ENCODE results near the gene RIMBP2.

Gene RIMBP2

GRCh38 chr12:130568501-130568900 lies 147.6 kb downstream of the RIMBP2 start:
- H3K27ac ChIP-seq = no peak overlapping the region
- TF ChIP-seq ZFX (IDR thresholded peaks at IDR 0.05; ENCODE audit: borderline replicate concordance) = no peak
- TF ChIP-seq, protein P1, sequence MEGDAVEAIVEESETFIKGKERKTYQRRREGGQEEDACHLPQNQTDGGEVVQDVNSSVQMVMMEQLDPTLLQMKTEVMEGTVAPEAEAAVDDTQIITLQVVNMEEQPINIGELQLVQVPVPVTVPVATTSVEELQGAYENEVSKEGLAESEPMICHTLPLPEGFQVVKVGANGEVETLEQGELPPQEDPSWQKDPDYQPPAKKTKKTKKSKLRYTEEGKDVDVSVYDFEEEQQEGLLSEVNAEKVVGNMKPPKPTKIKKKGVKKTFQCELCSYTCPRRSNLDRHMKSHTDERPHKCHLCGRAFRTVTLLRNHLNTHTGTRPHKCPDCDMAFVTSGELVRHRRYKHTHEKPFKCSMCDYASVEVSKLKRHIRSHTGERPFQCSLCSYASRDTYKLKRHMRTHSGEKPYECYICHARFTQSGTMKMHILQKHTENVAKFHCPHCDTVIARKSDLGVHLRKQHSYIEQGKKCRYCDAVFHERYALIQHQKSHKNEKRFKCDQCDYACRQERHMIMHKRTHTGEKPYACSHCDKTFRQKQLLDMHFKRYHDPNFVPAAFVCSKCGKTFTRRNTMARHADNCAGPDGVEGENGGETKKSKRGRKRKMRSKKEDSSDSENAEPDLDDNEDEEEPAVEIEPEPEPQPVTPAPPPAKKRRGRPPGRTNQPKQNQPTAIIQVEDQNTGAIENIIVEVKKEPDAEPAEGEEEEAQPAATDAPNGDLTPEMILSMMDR (IDR thresholded peaks at IDR 0.05) = no peak

GRCh38 chr12:130568041-130568440 lies 148.1 kb downstream of the RIMBP2 start:
- H3K27ac ChIP-seq = no peak overlapping the region
- TF ChIP-seq ZFX (IDR thresholded peaks at IDR 0.05; ENCODE audit: borderline replicate concordance) = no peak
- TF ChIP-seq, protein P1 (IDR thresholded peaks at IDR 0.05) = no peak

DNA sequence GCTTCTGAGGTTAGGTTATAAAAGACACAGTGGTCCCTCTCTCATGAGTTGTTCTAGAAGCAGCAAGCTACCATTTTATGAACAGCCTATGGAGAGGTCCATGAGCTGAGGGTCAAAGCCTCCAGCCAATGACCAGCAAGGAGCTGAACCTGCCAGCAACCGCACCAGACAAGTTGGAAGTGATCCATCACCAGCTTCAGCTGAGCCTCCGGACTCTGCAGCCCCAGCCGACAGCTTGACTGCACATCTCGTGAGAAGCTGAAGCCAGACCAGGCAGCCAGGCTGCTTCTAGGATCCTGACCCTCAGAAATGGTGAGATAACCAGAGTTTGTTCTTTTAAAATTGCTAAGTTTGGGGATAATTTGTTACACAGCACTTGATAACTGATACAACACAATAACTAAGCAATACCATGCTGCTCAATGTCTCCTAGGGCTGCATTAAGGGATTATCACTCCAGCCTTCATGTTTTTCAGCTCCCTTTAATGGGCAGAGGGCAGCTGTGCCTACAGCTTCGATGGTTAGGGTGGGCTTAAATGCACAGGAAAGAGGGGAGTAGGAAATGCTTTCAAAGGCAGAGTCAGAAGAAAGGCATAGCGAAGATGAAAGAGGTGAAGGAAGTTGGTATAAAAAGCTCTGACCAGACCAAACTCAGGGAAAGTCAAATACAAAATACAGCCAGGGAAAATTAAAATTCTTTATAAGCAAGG lies 149.5 kb downstream of the RIMBP2 start:
- TF ChIP-seq, protein P1 (IDR thresholded peaks at IDR 0.05) = no peak
- TF ChIP-seq ZFX (IDR thresholded peaks at IDR 0.05; ENCODE audit: borderline replicate concordance) = no peak
- no peak overlapping the region for H3K27ac ChIP-seq

DNA sequence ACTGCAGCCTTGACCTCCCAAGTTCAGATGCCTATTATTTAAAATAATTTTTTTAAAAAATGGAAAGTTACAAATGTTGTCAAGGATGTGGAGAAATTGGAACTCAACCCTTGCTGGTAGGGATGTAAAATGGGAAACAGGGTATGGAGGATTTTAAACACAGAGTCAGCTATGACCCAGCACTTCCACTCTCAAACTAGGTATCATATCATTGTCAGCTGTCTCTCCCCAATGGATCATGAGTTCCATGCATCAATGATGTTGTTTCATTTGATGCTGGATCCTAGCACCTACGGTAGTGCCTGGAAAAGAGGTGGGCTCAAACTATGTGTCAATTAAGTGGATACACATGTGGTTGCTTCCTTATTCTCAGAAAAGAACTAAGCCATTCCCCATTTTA lies 150.9 kb downstream of the RIMBP2 start:
- no peak overlapping the region for H3K27ac ChIP-seq
- TF ChIP-seq ZFX (IDR thresholded peaks at IDR 0.05; ENCODE audit: borderline replicate concordance) = no peak
- TF ChIP-seq, protein P1 (IDR thresholded peaks at IDR 0.05) = no peak

- TF ChIP-seq ZFX (IDR thresholded peaks at IDR 0.05; ENCODE audit: borderline replicate concordance) = no peak
- TF ChIP-seq, protein P1 (IDR thresholded peaks at IDR 0.05) = no peak
- no peak overlapping the region for H3K27ac ChIP-seq
Measured at GRCh38 chr12:130563323-130563722, 152.8 kb downstream of the RIMBP2 start.

- no peak overlapping the region for H3K27ac ChIP-seq
- no peak for TF ChIP-seq ZFX (IDR thresholded peaks at IDR 0.05; ENCODE audit: borderline replicate concordance)
- TF ChIP-seq, protein P1 (IDR thresholded peaks at IDR 0.05) = no peak
Measured at GRCh38 chr12:130562716-130563115, 153.4 kb downstream of the RIMBP2 start.

DNA sequence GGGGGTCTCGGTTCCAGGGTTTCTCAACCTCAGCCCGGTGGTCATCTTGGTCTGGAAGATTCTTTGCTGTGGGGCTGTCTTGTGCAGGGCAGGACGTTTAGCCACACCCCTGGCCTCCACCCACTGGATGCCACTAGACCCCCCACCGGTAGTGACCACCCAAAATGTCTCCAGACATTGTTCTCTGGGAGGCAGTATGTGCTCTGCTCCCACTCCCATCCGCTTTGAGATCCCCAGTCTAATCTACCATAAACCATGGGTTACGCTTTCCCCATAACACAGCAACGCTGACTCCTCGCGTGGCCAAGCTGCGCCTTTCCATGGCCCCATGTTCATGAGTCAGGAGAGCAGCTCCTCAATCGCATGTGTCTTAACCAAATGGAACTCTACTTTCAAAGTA lies 155.8 kb downstream of the RIMBP2 start:
- TF ChIP-seq, protein P1 (IDR thresholded peaks at IDR 0.05) = no peak
- no peak for TF ChIP-seq ZFX (IDR thresholded peaks at IDR 0.05; ENCODE audit: borderline replicate concordance)
- H3K27ac ChIP-seq = no peak overlapping the region
